ENCODE data around the gene CFP.

CFP gene

DNA sequence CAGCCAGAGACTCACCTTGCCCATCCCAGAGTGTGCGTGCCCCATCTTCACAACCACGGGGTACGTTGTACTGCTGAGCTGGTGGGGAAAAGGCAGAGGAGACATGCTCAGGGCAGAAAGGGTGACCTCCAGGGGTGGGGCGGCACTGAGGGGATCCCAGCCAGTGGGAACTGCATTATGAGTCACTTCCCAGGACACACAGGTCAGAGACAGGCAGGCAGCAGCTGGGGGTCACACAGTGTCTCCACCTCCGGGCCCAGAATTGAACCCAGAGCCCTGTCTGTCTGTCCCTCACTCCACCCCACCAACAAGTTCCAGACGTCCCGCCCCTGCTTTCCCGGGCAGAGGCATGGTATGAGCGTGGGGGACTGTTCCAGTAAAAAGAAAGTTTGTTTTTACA, 52.3 kb downstream of the CFP start:
- in situ Hi-C loops (cut with MboI; ENCODE audit: low sequenced_read_pairs): loop anchor here (10.0 kb wide), 1 partner anchor 47 kb away; the partner anchor contains the start of gene CFP

DNA sequence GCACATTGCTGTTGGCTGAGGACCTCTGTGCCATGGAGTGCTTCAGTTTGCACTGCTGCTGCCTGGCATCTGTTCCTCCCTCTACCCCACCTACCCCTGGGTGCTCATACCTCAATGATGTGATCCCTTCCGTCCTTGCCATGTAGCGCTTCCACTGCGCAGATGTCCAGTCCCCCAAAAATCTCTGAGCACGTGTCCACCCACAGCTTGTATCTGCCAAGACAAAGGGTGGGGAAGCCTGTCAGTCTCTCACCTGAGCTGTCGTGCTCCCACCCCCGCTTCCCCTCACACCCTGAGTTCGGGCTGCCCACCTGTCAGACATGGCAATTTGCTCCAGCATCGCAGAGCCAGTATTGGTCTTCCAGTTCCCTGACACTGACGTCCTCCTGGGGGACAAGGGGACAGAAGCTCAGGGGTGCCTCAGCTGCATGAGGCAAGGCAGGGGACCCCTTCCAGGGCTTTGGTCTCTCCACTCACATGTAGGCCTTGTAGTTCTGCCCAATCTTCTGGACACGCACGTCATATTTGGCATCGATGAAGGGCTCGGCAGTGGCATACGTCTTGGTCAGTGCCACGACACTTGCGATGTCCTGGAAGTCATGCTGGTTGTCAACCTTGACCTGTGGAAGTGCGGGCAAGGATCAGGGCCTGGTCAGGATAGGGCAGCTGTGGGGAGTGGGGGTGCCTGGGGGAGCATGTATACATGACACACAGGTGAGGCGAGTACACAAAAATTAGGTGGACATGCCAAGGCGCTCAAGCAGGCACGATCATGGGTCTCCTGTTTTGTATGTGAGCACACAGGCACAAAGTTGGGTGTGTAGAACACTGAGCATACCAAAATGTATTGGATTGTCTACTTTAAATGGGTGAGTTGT, 53.5 kb downstream of the CFP start:
- in situ Hi-C loops (cut with MboI; ENCODE audit: low sequenced_read_pairs): loop anchor here (10.0 kb wide), 1 partner anchor 49 kb away; the partner anchor contains the start of gene CFP

DNA sequence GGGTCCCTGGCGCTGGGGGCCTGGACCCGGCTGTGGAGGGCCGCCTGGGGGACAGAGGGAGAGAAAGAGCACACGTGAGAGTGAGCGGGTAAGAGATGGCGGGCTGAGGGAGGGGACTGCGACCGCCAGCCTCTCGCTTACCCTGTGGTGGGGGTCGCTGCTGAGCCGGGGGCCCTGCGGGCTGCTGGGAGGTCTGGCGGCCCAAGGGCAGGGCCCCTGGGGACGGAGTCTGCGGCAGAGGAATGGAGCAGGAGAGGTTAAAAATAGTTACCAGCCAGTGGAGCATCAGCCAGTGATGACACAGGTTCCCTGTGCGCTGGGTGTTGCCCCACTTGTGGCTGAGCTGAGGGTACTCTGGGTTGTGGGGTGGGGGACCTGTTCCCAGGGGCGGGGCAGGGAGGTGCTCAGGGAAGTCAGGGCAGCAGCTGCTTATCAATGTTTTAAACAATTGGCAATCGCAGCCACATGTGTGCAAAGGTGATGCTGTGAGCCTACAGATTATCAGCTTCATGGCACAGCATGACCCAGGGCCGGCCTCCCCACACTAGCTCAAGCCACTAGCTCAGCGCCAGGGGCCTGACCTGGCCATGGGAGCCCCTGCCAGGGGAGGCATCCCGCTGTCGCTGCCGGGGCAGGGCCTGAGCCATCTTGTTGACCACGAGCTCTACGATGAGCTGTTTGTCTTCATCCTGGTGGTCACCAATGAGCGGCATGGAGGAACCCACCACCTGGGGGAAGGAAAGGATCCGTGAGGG, 55.0 kb downstream of the CFP start:
- in situ Hi-C loops (cut with MboI; ENCODE audit: low sequenced_read_pairs): loop anchor here (10.0 kb wide), 1 partner anchor 50 kb away; the partner anchor contains the start of gene CFP

DNA sequence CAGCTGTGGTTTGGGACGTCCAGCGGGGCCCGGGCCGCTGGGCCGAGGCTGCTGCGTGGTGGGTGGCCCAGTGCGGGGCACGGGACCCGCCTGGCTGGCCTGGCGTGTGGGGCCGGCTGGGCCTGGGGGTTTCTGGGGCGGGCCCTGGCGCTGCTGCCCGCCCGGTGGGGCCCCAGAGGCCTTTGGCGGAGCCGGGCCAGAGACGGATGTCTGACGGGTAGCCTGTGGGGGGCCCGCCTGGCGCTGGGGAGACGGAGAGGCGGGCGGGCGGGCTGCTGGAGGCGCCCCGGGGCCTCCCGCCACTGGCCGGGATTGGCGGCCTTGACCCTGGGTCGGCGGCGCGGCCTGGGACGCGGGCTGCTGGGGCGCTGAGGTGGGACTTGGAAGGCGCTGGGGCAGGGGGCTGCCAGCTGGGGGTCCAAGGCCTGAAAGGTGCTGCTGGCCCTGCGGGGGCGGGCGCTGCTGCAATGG, 55.6 kb downstream of the CFP start:
- in situ Hi-C loops (cut with MboI; ENCODE audit: low sequenced_read_pairs): loop anchor here (10.0 kb wide), 1 partner anchor 51 kb away; the partner anchor contains the start of gene CFP

DNA sequence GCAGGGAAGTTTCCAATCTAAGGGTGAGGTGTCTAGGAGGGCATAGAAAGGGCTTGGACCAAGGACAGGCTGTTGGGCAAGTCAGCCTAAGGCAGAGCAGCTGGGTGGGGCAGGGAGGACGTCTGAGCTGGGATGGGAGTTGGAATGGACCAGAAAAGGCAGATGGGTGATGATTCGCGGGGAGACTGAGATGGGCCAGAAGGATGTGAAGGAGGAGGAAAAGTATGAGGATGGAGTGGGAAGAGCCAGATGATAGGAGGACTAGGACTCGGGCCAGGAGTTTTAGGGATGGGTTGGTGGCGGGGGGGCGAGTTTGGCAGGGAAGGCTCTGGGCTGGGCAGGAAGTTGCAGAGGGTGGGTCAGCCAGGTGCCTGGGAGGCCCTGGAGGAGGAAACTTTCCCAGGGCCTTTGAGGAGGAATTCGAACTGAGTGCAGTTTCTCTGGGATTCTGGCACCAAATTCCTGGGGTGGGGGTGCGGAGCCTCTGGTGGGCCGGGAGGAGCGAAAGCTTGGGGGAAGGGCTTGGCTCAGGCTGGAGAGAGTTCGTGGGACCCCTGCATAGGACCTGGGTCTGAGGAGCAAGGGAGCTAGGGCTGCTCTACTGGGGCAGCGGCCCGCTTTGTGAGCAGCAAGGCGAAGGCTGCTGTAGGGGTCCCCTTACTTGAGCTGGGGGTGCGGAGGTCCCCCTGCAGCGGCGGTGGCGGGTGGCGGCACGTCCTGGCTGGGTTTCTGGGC, 56.2 kb downstream of the CFP start:
- in situ Hi-C loops (cut with MboI; ENCODE audit: low sequenced_read_pairs): loop anchor here (10.0 kb wide), 1 partner anchor 51 kb away; the partner anchor contains the start of gene CFP
